ENCODE measurements around the gene LMTK2. TPM values are rescaled to one million over a fixed set of nuclear protein-coding genes. Genes with fewer than 3 reads are reported as not detected.

Gene LMTK2
- total RNA-seq, 4 donors from 2014 or later = 22.5 to 31.7 (median 28.4) TPM

- no peak overlapping the region for H3K4me3 ChIP-seq
- no peaks in the 10 kb centered on the region for H3K9me3 ChIP-seq
- H3K27me3 ChIP-seq = no peaks in the 10 kb centered on the region
- no peak overlapping the region for H3K27ac ChIP-seq (replicated peaks in 1 of 4)
- 93% methylated on average over 6 of the region's 6 CpGs for WGBS
- H3K36me3 ChIP-seq = peaks cover 7 to 55% (median 26%) of the 10 kb centered on the region in 4 donors
- peaks cover 7 to 12% (median 9%) of the 10 kb centered on the region in 4 donors for H3K4me1 ChIP-seq
- TF ChIP-seq POLR2AphosphoS5 (IDR thresholded peaks at IDR 0.05) (no peak), POLR2A (IDR thresholded peaks at IDR 0.05; ENCODE audit: low read depth) (no peak), EP300 (IDR thresholded peaks at IDR 0.05) (no peak)
- TF ChIP-seq, protein P1, sequence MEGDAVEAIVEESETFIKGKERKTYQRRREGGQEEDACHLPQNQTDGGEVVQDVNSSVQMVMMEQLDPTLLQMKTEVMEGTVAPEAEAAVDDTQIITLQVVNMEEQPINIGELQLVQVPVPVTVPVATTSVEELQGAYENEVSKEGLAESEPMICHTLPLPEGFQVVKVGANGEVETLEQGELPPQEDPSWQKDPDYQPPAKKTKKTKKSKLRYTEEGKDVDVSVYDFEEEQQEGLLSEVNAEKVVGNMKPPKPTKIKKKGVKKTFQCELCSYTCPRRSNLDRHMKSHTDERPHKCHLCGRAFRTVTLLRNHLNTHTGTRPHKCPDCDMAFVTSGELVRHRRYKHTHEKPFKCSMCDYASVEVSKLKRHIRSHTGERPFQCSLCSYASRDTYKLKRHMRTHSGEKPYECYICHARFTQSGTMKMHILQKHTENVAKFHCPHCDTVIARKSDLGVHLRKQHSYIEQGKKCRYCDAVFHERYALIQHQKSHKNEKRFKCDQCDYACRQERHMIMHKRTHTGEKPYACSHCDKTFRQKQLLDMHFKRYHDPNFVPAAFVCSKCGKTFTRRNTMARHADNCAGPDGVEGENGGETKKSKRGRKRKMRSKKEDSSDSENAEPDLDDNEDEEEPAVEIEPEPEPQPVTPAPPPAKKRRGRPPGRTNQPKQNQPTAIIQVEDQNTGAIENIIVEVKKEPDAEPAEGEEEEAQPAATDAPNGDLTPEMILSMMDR (IDR thresholded peaks at IDR 0.05) = no peak
- intact Hi-C loops (cut with DNase I) = no loop called here
- no peak for DNase-seq (ENCODE audit: extremely low spot score)
Observed at GRCh38 chr7:98257701-98258100, 151.0 kb downstream of the LMTK2 start.

Other genes starting within 250 kb of the LMTK2 start
- 10 to 100 TPM; 13.9 to 17.6 (median 15.3) TPM for gene ASNS, start 234.5 kb upstream of the LMTK2 start, total RNA-seq
- gene OCM2, start 116.7 kb upstream of the LMTK2 start, total RNA-seq = not detected
- not detected for gene BHLHA15, start 104.6 kb downstream of the LMTK2 start, total RNA-seq
- gene TECPR1, start 145.4 kb downstream of the LMTK2 start, total RNA-seq = 10 to 100 TPM; 16.1 to 32.4 (median 22.5) TPM
- 10 to 100 TPM; 34.5 to 74.7 (median 55.3) TPM for gene BRI3, start 174.8 kb downstream of the LMTK2 start, total RNA-seq